Endothelial cell of umbilical vein (primary cell): ENCODE results near the gene GIT2.

Experiments used
- EZH2 ChIP-seq: IDR thresholded peaks from 2 replicates; pipeline ENCODE4 v1.6.1; 2012; ENCODE audit warnings: borderline replicate concordance, low read depth, mild to moderate bottlenecking, moderate library complexity, low read length, inconsistent platforms; ENCODE audit not compliant: severe bottlenecking
- POLR2A ChIP-seq: IDR thresholded peaks from 2 replicates; pipeline ENCODE4 v1.6.1; 2012; ENCODE audit warnings: low read depth, mild to moderate bottlenecking, control low read depth, low read length
- TF ChIP-seq, protein P1 (sequence below), 2 donors: IDR thresholded peaks; 1 replicate in 1 of 2; 2 replicates in 1 of 2; pipeline ENCODE4 v1.5.1; 2011; ENCODE audit warnings: low read length in 2 of 2, mild to moderate bottlenecking in 2 of 2, moderate library complexity in 2 of 2, control low read depth in 1 of 2, inconsistent platforms in 1 of 2, low read depth in 1 of 2; ENCODE audit not compliant: insufficient read depth in 1 of 2; ENCODE audit errors: extremely low read depth in 1 of 2

DNA sequence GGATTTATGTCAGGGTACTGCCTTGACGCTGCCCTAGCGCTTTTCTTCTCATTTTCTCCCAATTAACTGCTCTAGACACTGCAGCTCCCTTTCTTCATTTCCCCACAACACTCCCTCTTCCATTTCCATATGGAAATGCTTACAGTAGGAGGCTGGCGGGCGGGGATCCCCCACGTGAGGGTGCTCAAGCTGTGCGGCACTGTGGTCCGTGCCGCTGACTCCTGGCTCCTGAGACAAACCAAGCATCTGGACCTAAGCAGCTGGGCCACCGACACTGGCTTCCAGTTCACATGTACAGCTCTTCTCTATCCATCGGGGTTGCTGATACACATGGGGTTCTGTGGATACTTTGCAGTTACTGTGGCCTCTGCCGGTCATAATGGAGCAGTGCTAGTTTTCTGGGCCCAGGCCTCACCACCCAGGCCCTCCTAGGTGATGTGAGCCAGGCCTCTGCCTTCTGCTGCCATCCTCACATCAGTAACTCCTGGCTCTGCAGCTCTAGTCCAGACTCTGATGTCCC lies 75.8 kb downstream of the GIT2 start:
- TF ChIP-seq EZH2 (no peak), POLR2A (no peak)
- TF ChIP-seq, protein P1, sequence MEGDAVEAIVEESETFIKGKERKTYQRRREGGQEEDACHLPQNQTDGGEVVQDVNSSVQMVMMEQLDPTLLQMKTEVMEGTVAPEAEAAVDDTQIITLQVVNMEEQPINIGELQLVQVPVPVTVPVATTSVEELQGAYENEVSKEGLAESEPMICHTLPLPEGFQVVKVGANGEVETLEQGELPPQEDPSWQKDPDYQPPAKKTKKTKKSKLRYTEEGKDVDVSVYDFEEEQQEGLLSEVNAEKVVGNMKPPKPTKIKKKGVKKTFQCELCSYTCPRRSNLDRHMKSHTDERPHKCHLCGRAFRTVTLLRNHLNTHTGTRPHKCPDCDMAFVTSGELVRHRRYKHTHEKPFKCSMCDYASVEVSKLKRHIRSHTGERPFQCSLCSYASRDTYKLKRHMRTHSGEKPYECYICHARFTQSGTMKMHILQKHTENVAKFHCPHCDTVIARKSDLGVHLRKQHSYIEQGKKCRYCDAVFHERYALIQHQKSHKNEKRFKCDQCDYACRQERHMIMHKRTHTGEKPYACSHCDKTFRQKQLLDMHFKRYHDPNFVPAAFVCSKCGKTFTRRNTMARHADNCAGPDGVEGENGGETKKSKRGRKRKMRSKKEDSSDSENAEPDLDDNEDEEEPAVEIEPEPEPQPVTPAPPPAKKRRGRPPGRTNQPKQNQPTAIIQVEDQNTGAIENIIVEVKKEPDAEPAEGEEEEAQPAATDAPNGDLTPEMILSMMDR (IDR thresholded peaks at IDR 0.05; ENCODE audit: extremely low read depth in 1 of 2, insufficient read depth in 1 of 2, low read depth in 1 of 2, low read length in 2 of 2): no peak
